NCI-H774 (cell line): ENCODE data around the gene PARD3.

Source experiments
- DNase-seq: peaks from one replicate; lab custom pipeline; 2025; lab: John Stamatoyannopoulos, UW

Gene PARD3

GRCh38 chr10:34121125-34121753 is 693.9 kb downstream of the PARD3 start:
- no peak for DNase-seq

GRCh38 chr10:34119456-34119855 is 695.6 kb downstream of the PARD3 start:
- no peak for DNase-seq

- no peak for DNase-seq
These were observed 698.3 kb downstream of the PARD3 start for GRCh38 chr10:34116681-34117271.

GRCh38 chr10:34116220-34116641 is 698.9 kb downstream of the PARD3 start:
- DNase-seq = no peak

DNA sequence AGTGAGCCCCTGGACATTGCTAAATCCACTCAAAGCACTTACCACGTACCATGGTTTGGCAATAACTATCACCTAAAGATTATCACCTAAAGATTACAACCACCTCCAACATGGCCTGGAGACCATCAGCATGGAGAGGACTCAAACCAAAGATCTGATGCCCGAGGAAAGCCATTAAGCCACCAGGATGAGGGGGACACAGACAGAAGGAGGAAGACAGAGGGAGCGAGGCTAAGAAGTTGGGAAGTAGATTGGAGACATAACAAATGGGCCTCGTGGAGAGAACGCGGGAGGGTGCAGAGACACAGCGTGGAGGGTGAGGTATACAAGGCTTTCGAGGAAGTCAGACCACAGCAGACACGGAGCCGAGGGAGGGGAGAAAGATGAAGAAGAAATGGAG is 700.2 kb downstream of the PARD3 start:
- no peak for DNase-seq

GRCh38 chr10:34113504-34114225 is 701.4 kb downstream of the PARD3 start:
- DNase-seq = no peak

DNA sequence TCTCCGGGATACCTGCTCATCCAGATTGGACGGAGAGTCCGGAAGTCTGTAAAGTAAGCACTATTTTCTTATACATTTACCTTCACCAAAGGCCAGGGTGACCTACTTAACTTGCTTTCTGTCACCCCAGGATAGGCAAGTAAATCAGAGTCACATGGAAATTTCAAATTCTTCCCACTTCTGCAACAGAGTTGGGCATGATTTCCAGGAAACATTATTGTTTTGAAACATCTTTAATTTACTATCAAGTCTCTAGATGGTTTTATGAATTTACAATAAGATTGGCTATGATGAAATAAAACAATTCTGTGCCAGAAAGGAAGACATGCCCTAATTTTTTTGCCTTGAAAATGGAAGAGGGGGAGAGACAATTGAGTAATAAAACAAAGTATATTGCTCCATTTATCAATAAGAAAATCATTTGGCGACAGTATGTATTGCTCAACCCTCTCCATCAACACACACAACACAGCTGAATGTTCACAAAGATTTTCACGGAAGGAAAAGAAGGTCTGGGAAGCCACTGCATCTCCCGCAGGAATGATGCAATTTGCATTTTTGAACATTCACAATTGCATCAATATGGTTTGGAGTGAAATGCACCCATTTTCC is 702.8 kb downstream of the PARD3 start:
- no peak for DNase-seq

- no peak for DNase-seq
These were observed 703.9 kb downstream of the PARD3 start for GRCh38 chr10:34111179-34111578.

GRCh38 chr10:34109952-34110702 is 705.0 kb downstream of the PARD3 start:
- DNase-seq = no peak

DNA sequence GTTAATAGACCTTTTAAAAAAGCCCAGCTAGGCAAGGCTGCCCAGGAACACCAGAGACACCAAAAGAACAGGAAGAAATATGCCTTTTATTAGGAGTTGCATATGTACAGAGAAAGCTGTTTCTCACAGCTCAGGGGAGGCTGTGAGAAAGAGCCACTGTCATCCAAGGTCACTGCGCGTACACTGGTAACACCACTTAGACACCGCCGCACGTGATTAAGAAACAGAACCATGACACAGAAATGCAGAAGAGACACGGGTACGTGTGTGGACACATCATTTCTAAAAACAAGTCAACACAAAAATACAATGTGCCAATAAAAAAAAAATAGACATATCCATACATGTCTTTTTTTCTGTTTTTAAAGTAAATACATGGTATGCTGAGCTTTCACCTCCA is 705.6 kb downstream of the PARD3 start:
- DNase-seq = no peak

DNA sequence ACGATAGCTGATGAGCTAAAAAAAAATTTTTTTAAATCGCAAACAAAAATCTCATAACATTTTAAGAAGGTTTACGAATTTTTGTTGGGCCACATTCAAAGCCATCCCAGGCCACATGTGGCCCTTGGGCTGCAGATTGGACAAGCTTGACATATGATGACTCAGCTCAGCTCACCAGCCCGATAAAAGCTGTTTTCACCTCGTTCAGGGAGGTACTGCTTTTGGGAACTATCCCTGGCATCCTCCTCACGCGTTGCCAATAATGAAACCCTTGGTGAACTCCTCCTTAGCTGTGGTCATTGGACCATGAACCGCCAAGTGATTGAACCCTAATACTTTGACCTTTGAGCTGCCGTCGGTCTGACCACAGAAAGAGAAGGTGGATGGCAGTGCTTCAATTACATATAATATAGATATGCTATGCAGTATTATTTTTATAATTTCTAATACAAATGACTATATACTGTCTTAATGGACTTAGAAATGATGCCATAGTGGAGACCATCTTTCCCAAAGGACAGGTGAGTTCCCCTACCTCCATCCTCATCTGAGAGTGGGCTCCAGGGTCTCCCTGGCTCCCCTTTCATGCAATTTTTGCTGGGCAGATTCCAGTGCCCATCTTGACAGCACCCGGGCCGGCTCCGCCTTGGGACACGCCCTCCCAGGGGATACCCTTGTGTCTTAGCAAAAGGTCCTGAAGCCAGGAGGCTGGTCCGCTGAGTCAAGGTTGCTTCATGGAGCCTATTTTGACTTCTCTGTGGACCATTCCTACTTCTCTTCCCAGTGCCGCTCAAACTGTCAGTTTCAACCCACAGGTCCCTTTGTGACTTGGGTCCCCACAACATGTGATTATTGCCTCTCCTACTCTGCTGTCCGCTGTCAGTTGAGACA is 707.2 kb downstream of the PARD3 start:
- no peak for DNase-seq

DNA sequence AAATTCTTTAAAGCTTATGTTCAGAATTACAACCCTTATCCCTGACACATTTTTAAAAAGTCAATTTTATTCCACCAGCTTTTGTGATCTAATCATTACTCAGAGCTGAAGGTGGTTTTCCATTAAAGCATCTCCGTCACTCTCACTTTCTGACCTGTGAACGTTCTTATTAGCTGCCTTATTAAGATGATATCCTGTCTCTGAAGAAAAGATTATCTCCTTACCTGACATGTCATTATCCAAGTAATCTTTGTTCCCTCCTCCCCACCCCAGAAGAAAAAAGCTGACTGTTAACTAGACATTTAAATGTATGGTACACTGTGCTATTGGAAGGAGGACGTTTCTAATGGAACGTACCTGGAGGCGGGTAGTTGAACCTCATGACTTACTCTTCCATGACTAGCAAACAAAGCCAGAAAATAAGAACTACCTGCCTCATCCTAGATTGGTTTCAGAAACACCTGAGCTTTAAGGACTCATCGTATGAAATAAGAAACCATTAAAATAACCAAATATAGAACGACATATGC is 708.7 kb downstream of the PARD3 start:
- no peak for DNase-seq

- no peak for DNase-seq
These were observed 710.1 kb downstream of the PARD3 start for GRCh38 chr10:34104829-34105572.

GRCh38 chr10:34102893-34103506 is 712.1 kb downstream of the PARD3 start:
- DNase-seq = no peak

DNA sequence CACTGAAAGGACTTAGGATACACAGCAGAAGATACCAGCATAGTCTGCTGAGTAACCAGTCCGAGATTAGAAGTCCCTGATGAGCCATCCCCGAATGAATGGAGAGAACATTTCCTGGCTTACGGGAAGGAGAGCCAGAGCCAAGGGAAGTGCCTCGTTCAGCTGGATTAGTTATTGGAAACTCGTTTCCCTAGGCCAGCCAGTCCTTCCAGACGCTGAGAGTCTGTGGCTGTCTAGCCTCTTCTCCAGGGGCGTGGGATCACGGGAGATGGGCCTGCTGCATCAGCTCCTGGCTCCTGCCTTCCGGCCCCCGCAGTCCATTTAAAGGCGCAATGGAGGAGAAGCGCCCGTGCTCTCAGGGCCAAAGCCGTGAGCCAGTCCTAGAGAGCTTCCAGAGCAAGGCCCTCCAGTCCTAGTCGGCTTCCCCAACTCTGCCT is 712.8 kb downstream of the PARD3 start:
- DNase-seq = no peak

DNA sequence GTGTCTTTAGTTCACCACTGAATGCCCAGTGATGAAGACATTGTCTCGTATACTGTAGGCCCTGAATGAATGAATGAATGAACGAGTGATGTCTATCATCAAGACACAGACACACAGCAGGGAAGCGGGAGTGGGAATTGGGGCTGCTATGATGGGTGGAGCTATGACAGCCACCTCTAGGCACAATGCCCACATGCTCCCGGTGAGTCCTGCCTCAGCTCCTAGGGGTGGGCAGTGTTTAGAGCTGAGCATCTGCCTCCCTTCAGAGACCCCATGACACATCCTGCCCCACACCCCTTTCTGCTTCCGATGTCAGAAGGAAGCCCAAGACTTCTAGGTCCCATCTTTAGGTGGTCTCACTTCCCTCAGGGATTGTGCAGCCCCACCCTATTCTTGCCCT is 714.1 kb downstream of the PARD3 start:
- DNase-seq = no peak

- DNase-seq = no peak
These were observed 716.1 kb downstream of the PARD3 start for GRCh38 chr10:34098821-34099567.

- no peak for DNase-seq
These were observed 717.4 kb downstream of the PARD3 start for GRCh38 chr10:34097682-34098081.

DNA sequence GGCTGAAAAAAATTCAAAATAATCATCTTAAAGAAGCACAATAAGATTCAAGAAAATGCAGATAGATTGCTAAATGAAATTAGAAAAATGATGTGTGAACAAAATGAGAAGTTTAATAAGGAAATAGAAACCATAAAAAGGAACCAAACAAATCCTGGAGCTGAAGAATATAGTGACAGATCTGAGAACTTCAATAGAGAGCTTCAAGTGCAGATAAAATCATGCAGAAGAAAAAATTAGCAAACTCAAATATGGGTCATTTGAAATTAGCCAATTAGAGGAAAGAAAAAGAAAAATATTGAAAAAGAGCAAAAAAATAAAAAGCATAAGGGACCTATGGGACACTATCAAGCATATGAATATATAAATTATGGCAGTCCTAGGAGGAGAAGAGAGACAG is 720.1 kb downstream of the PARD3 start:
- no peak for DNase-seq
